HG03460 (cell line): ENCODE measurements around the gene APCDD1.
"Not testable (repeated sequence)": the region's sequence is repeated elsewhere in the genome, so short reads cannot be mapped to it uniquely, and the experiment has no call there.

ENCODE experiments used
- ATAC-seq: cut with Tn5 transposase; IDR thresholded peaks from one replicate; pipeline ENCODE4 v1.9.1; 2021; ENCODE audit not compliant: unreplicated experiment

Gene APCDD1

DNA sequence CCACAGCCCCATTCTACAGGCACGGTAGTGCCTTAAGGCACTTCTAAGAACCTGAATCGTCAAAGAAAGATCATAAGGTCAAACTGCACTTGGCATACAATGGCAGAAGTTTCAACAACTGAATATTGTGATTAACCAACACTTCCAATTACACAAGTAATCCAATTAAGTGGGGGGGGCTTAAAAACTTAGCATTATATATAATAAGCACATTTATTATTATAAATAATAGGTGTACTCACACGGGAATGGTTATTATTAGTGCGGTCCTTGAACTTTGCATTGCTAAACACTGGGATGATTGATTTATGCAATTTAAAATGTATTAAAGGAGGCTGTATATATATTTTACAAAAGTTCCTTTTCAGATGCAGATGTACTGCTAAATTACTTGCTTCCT lies 7.6 kb downstream of the APCDD1 start:
- ATAC-seq: no peak

GRCh38 chr18:10462597-10462996 lies 8.2 kb downstream of the APCDD1 start:
- ATAC-seq: no peak

- no peak for ATAC-seq
These were observed 8.7 kb downstream of the APCDD1 start for GRCh38 chr18:10463096-10463495.

- ATAC-seq: no peak
These were observed 9.3 kb downstream of the APCDD1 start for GRCh38 chr18:10463741-10464140.

DNA sequence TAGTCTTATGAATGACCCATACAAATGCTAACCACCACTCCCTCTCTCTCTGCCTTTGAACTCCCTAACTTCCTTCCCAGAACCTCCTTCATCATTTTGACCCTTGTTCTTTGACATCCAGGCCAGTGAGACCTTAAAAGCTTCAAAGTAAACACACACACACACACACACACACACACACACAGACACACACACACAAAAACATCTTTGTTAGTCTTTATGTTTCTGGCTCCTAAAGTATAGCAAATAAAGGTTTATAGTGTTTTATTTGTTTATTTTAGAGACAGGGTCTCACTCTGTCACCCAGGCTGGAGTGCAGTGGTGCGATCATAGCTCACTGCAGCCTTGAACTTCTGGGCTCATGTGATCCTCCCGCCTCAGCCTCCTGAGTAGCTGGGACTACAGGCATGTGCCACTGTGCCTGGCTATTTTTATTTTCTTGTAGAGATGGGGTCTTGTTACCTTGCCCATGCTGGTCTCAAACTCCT lies 9.8 kb downstream of the APCDD1 start:
- ATAC-seq: not testable (repeated sequence)

GRCh38 chr18:10465174-10465939 lies 10.9 kb downstream of the APCDD1 start:
- ATAC-seq: no peak

GRCh38 chr18:10470429-10470828 lies 16.0 kb downstream of the APCDD1 start:
- ATAC-seq: no peak

DNA sequence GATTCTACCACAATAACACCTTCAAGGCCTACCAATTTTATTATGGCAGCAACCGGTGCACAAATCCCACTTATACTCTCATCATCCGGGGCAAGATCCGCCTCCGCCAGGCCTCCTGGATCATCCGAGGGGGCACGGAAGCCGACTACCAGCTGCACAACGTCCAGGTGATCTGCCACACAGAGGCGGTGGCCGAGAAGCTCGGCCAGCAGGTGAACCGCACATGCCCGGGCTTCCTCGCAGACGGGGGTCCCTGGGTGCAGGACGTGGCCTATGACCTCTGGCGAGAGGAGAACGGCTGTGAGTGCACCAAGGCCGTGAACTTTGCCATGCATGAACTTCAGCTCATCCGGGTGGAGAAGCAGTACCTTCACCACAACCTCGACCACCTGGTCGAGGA lies 17.1 kb downstream of the APCDD1 start:
- no peak for ATAC-seq

DNA sequence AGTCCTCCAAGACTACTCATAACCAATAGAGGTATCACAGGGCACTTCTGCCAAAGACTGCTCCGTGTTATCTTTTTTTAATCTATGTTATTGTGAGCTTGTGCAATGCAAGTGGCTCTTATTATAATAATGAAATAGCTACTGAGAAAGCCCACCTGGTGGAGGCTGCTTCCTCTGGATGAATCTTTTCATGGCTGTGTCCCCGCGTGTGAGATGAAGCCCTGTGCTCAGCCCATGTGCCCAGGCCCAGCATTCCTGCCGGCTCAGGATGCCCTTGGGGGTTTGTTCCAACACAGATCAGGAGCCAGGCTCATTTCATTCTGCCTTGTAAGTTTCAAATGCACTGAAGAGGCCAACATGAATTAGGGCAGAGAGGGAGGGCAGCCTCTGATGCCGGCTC lies 18.7 kb downstream of the APCDD1 start:
- no peak for ATAC-seq

- ATAC-seq: no peak
These were observed 19.9 kb downstream of the APCDD1 start for GRCh38 chr18:10474309-10474708.

DNA sequence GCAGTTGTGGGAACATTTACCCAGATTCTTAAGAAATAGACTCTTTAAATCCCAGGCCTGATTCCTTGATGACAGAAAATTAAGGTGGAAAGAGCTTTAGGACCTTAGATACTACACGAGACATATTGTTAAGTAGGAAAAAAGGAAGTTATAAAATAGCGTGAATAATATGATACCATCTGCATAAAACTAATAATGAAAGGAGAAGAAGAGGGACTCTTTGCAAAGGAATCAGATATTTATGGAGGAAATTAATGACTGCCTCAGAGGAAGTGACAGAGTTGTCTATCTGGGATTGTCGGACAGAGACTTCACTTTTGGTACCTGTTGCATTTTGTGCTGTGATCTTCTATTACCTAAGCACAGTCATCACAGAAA lies 20.8 kb downstream of the APCDD1 start:
- ATAC-seq: no peak

- ATAC-seq: no peak
These were observed 21.3 kb downstream of the APCDD1 start for GRCh38 chr18:10475654-10476291.

DNA sequence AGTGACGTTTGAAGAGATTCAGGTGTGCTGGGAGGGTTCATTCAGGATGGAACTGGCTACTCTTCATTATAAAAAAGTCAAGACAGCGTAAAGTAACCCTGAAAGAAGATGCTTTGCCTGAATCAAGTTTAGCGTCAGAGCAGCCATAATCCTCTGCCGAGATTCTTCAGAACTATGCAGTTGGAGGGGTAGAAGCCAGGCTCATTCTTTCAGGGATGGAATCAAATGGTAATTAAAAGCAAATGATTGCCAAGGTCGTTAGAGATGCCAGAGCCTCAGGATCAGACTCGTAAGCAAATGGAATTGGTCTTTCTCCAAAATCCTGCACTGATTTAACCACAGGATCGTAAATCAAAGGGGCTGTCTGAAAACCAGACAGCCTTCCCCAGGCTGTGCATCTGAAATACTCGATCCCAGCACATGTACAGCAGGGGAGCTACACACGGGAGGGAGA lies 21.9 kb downstream of the APCDD1 start:
- no peak for ATAC-seq

- no peak for ATAC-seq
These were observed 22.9 kb downstream of the APCDD1 start for GRCh38 chr18:10477121-10477862.

GRCh38 chr18:10477863-10478260 lies 23.4 kb downstream of the APCDD1 start:
- no peak for ATAC-seq

DNA sequence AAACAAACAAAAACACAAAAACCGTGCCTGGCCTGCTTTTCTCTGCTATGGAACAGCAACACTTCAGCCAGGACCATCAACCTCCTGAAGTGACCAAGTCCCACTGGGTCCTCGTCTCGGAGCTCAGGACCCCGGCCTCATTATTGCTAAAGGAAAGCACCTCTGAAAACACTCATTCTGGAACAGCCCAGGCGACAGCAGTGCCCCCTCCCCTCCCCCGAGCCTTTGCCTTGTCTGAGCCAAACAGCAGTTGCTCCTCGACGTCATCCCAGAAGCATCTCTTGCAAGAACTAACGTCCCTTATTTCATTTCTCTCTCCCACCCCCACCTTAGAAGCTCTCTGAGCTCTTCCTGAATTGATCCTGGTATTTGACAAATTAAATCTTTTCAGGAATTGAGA lies 27.4 kb downstream of the APCDD1 start:
- no peak for ATAC-seq

- peak; percentile 3 for ATAC-seq
These were observed 28.0 kb downstream of the APCDD1 start for GRCh38 chr18:10482363-10482984.

GRCh38 chr18:10482985-10483949 lies 28.8 kb downstream of the APCDD1 start:
- ATAC-seq: peak; percentile 70

- ATAC-seq: no peak
These were observed 31.0 kb downstream of the APCDD1 start for GRCh38 chr18:10485475-10485874.

DNA sequence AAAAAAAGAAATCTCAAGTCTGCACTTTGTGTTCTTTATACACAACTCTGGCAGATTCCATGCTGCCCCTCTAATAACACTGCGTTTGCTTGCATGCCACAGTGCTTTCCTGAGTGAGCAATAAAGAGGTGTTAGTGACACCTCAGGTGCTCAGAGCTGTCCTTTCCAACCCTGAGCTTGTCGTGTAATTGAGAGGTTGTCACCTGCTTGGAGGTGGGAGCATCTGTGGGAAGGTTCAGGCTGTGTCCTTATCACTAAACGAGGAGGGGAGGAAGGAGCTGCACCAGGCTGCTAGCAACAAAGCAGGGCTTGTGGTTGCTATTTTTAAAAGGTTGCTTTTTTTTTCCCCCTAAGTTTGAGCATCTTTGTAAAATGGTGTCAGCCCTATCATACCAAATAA lies 31.9 kb downstream of the APCDD1 start:
- no peak for ATAC-seq
